Spleen (tissue), 13 donors: ENCODE data around the gene RSPRY1. TPM values are rescaled to one million over a fixed set of nuclear protein-coding genes. Genes with fewer than 3 reads are reported as not detected.

Experiments
- DNase-seq: peaks from one replicate; pipeline ENCODE4 v3.0.0-alpha.2; 2020
- H3K27ac ChIP-seq, 8 donors: fragments of 200-600 bp; sonication (generic) in 7 of 8; 1 replicate in 4 of 8; 2 replicates in 4 of 8; pipeline versions ENCODE4 v1.5.0 to v1.8.0; 2016 to 2021; ENCODE audit warnings: inconsistent platforms in 4 of 8, mild to moderate bottlenecking in 4 of 8, moderate library complexity in 1 of 8
- H3K27me3 ChIP-seq, 7 donors: fragments of 200-600 bp; sonication (generic) in 6 of 7; replicated peaks in 1 of 7; 1 replicate in 4 of 7; 2 replicates in 3 of 7; pipeline versions ENCODE4 v1.5.0 to v1.8.0; 2016 to 2021; ENCODE audit warnings: inconsistent platforms in 3 of 7, mild to moderate bottlenecking in 1 of 7
- H3K36me3 ChIP-seq, 6 donors: fragments of 200-600 bp; sonication (generic) in 5 of 6; 1 replicate in 4 of 6; 2 replicates in 2 of 6; pipeline versions ENCODE4 v1.5.0 to v1.8.0; 2016 to 2021; ENCODE audit warnings: inconsistent platforms in 2 of 6
- H3K4me1 ChIP-seq, 6 donors: fragments of 200-600 bp; sonication (generic) in 5 of 6; 1 replicate in 3 of 6; 2 replicates in 3 of 6; pipeline versions ENCODE4 v1.5.0 to v1.8.0; 2016 to 2021; ENCODE audit warnings: inconsistent platforms in 3 of 6
- H3K4me3 ChIP-seq, 8 donors: fragments of 200-600 bp; sonication (generic) in 7 of 8; 1 replicate in 4 of 8; 2 replicates in 4 of 8; pipeline versions ENCODE4 v1.5.0 to v1.8.0; 2016 to 2021; ENCODE audit warnings: inconsistent platforms in 4 of 8, mild to moderate bottlenecking in 4 of 8, moderate library complexity in 2 of 8
- H3K9me3 ChIP-seq, 8 donors: fragments of 200-600 bp; sonication (generic) in 7 of 8; 1 replicate in 4 of 8; 2 replicates in 4 of 8; pipeline versions ENCODE4 v1.5.0 to v1.8.0; 2016 to 2021; ENCODE audit warnings: inconsistent platforms in 4 of 8
- POLR2A ChIP-seq, 3 donors: fragments of 450-650 bp; IDR thresholded peaks; one replicate each; pipeline ENCODE4 v1.5.1; 2017; ENCODE audit warnings: antibody characterized with exemption in 3 of 3, mild to moderate bottlenecking in 1 of 3
- POLR2AphosphoS5 ChIP-seq, 3 donors: sonication (generic); formaldehyde crosslinking; IDR thresholded peaks; one replicate each; pipeline ENCODE4 v1.5.1; 2017; ENCODE audit warnings: antibody characterized with exemption in 3 of 3
- WGBS, 5 donors: extraction: QIAGEN DNeasy Blood & Tissue Kit in 3 of 5; methylation state at CpG; one replicate each; pipeline versions ENCODE4 v1.1.5 to v1.1.7; 2013 to 2018; 5-methylcytosine and 5-hydroxymethylcytosine counted together
- intact Hi-C: fragments of 100-400 bp; cut with DNase I; formaldehyde crosslinking; loops from one replicate; pipeline ENCODE4 v1.15.0; 2023; ENCODE audit warnings: low total_unique reads
- long read RNA-seq, 2 donors: transcript quantifications; one replicate each; lab custom pipeline, GENCODE V29; 2026
- polyA plus RNA-seq, 3 donors: library from polyadenylated mRNA; stranded (reverse); fragments of 200-250 nt; gene quantifications; one replicate each; pipeline ENCODE4 v1.2.1, GENCODE V29; 2013
- total RNA-seq, 7 donors: library from RNA; depleted of rRNA in 3 of 7; stranded (reverse); fragments of >200 nt in 3 of 7; fragmentation: NEBNext Ultra II Directional in 4 of 7; extraction: Animal tissue kit (Norgen Biotek cat#: 25700) in 4 of 7; gene quantifications; one replicate each; pipeline versions ENCODE4 v1.1.0 to v1.2.1, GENCODE V29; 2016 to 2021
- TF ChIP-seq, protein P1 (sequence below), 11 experiments: fragments of 200-600 bp in 7 of 11; fragments of 450-650 bp in 4 of 11; sonication (generic) in 4 of 11; IDR thresholded peaks in 8 of 11; conservative IDR thresholded peaks in 3 of 11; 1 replicate in 7 of 11; 2 replicates in 4 of 11; pipeline versions ENCODE4 v1.4.0 to v1.8.0; 2016 to 2021; ENCODE audit warnings: antibody characterized with exemption in 11 of 11, inconsistent platforms in 4 of 11, mild to moderate bottlenecking in 1 of 11
- donor health status: healthy with polysubstance abuse.
- donor health status: DM: no; HTN: no; CAD: no; lungs with moderate emphysema.
- donor health status: DM: no; HTN: no; CAD: no.
- donor health status: Bipolar disorder and iron deficiency.
- donor health status: healthy.
- donor health status: DM: no; HTN: no; CAD: no.
- donor health status: DM: yes; HTN: yes; CAD: no.

RSPRY1 gene
- total RNA-seq (10 to 100 TPM; 28.4 to 38.8 (median 31.1) TPM), polyA plus RNA-seq (1 to 10 TPM; 7.3 to 9.1 (median 8.3) TPM)
- long read RNA-seq, donor 1, partial matches to known transcripts = 7 of 9 reads
- long read RNA-seq, donor 1, other reads (novel, unspliced or antisense) = 0 of 9 reads
- long read RNA-seq, donor 2 = 0 reads

DNA sequence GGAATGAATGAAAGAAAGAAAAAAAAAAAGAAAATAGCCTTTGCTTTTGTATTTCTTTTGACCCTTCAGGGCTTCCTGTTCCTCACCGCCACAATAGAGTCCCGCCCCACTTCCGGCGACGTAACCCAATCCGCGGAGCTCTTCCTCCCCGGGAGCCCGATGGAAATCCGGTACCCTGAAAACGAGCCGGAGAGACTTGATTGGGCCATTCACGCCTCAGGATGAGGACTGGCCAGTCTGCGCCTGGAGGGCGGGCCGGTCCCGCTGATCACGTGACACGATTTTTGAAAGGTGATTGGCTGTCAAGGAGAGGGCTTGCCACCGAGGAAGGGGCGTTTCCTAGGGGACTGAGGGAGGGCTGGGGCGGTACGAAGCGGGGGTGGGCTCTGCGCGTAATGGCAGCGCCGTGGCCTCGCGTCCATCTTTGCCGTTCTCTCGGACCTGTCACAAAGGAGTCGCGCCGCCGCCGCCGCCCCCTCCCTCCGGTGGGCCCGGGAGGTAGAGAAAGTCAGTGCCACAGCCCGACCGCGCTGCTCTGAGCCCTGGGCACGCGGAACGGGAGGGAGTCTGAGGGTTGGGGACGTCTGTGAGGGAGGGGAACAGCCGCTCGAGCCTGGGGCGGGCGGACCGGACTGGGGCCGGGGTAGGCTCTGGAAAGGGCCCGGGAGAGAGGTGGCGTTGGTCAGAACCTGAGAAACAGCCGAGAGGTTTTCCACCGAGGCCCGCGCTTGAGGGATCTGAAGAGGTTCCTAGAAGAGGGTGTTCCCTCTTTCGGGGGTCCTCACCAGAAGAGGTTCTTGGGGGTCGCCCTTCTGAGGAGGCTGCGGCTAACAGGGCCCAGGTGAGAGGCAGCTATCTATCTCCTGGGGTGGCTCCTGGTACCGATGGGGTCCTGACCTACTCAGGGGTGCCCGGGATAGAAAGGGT, at the start of gene RSPRY1, which contains the start of gene PSME3IP1:
RSPRY1 (plus strand) TSS at position 385 of the 927 bp plus-strand sequence. CDS start 18,330 bp downstream, outside the sequence.
PSME3IP1 (minus strand) TSS at position 95 of the 927 bp plus-strand sequence. CDS start 12,185 bp downstream, outside the sequence.
- peak; percentile 99 for DNase-seq
- Histone ChIP-seq H3K4me3 (peak within 1 kb of the TSS; percentile 68 to 98 (median 90)), H3K27me3 (no peaks in the 10 kb centered on the region), H3K4me1 (peaks cover 20 to 88% (median 63%) of the 10 kb centered on the region in 6 donors), H3K36me3 (peaks cover 0 to 10% (median 0%) of the 10 kb centered on the region in 6 donors), H3K9me3 (no peaks in the 10 kb centered on the region), H3K27ac (peak within 1 kb of the TSS; percentile 89 to 98 (median 94))
- 0 to 1% (median 0%) methylated on average over 42 to 64 of the region's 64 CpGs for WGBS, 5 donors
- intact Hi-C loops = no loop called here
- TF ChIP-seq POLR2A (IDR thresholded peaks at IDR 0.05) = peak in 2 of 3 donors; percentile 56 to 62
- TF ChIP-seq, protein P1, sequence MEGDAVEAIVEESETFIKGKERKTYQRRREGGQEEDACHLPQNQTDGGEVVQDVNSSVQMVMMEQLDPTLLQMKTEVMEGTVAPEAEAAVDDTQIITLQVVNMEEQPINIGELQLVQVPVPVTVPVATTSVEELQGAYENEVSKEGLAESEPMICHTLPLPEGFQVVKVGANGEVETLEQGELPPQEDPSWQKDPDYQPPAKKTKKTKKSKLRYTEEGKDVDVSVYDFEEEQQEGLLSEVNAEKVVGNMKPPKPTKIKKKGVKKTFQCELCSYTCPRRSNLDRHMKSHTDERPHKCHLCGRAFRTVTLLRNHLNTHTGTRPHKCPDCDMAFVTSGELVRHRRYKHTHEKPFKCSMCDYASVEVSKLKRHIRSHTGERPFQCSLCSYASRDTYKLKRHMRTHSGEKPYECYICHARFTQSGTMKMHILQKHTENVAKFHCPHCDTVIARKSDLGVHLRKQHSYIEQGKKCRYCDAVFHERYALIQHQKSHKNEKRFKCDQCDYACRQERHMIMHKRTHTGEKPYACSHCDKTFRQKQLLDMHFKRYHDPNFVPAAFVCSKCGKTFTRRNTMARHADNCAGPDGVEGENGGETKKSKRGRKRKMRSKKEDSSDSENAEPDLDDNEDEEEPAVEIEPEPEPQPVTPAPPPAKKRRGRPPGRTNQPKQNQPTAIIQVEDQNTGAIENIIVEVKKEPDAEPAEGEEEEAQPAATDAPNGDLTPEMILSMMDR (IDR thresholded peaks at IDR 0.05 in 8 of 11, conservative IDR thresholded peaks at IDR 0.05 in 3 of 11) = peak in 3 of 11 experiments; percentile 8 to 46 (median 8)
- TF ChIP-seq POLR2AphosphoS5 (IDR thresholded peaks at IDR 0.05) = peak; percentile 88 to 94 (median 91)

DNA sequence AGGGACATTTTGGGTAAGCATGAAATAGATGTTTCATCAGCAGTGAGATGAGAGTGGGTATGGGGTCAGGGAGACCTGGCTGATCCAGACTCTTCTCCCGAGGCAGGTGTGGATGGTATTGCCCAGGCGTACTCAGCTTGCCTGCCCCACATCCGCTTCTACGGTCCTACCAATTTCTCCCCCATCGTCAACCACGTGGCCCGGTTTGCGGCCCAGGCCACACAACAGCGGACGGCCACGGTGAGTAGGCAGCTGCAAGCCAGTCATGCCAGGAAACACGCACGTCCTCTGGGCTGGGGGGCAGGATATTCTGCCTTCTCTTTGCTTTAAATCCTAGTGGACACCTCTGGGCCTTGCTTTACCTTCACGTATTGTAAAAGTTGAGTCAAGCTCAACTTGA, 49.1 kb upstream of the RSPRY1 start:
- Histone ChIP-seq H3K4me1 (peaks cover 21 to 84% (median 50%) of the 10 kb centered on the region in 6 donors), H3K27me3 (no peaks in the 10 kb centered on the region), H3K4me3 (no peak overlapping the region), H3K36me3 (peaks cover 0 to 57% (median 0%) of the 10 kb centered on the region in 6 donors), H3K9me3 (no peaks in the 10 kb centered on the region), H3K27ac (peak overlapping the region in 2 of 8 donors; percentile 28 to 85)
- intact Hi-C loops = no loop called here
- TF ChIP-seq, protein P1 (IDR thresholded peaks at IDR 0.05 in 8 of 11, conservative IDR thresholded peaks at IDR 0.05 in 3 of 11) = no peak
- TF ChIP-seq POLR2AphosphoS5 (IDR thresholded peaks at IDR 0.05) (no peak), POLR2A (IDR thresholded peaks at IDR 0.05) (no peak)
- DNase-seq = peak; percentile 70
- 81 to 88% (median 85%) methylated on average over 14 of the region's 14 CpGs for WGBS, 5 donors

DNA sequence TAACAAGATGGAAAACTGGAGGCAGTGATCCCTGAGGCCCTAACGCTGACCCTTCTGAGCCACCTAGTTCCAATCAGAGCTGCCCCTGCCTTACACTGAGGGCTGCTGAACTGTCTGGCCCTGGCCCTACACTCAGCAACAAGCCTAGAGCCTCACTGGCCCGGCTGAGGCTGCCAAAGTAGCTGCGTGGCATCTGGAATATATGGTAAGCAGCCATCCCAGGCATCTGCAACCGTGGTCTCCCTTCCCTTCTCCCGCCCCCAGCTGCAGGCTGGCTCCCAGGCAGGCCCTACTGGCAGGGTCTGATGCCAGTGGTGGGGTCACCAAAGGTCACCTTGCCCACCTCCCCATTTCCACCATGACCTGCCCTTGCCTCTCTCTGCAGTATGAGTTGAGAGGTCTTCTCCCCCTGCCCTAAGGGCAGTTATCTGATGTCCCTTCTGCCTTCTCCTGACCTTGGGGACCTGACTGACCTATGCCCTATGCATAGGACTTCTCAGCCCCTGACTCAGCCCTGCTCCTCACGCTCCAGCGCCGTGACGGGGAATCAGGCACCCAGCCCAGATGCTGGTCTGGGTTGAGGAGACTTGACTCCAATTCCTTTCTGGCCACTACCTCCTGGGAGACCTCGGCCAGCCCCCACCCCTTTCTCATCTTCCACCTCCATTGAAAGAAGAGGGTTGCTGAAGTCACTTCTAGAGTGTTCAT, 48.4 kb upstream of the RSPRY1 start:
- H3K27ac ChIP-seq = peak overlapping the region in 2 of 8 donors; percentile 28 to 85
- DNase-seq = peak; percentile 61
- intact Hi-C loops = no loop called here
- H3K4me3 ChIP-seq = no peak overlapping the region
- WGBS, 5 donors = 76 to 89% (median 83%) methylated on average over 10 of the region's 10 CpGs
- peaks cover 0 to 50% (median 0%) of the 10 kb centered on the region in 6 donors for H3K36me3 ChIP-seq
- TF ChIP-seq POLR2AphosphoS5 (IDR thresholded peaks at IDR 0.05) (no peak), POLR2A (IDR thresholded peaks at IDR 0.05) (no peak)
- TF ChIP-seq, protein P1 (IDR thresholded peaks at IDR 0.05 in 8 of 11, conservative IDR thresholded peaks at IDR 0.05 in 3 of 11) = no peak
- H3K4me1 ChIP-seq = peaks cover 27 to 84% (median 56%) of the 10 kb centered on the region in 6 donors
- no peaks in the 10 kb centered on the region for H3K27me3 ChIP-seq
- H3K9me3 ChIP-seq = no peaks in the 10 kb centered on the region
